PC-3 (cell line): ENCODE results near the gene CHI3L1. TPM values are rescaled to one million over a fixed set of nuclear protein-coding genes. Genes with fewer than 3 reads are reported as not detected.
A peak's percentile ranks its signal among the peaks of the same experiment; 100 is the strongest.

Experiments
- ATAC-seq: fragments of 200-7000 bp; cut with Tn5 transposase; 2 replicates; pipeline ENCODE4 v1.9.1; 2020; ENCODE audit warnings: mild to moderate bottlenecking, moderate library complexity
- BruUV-seq: library from RNA; stranded (reverse); fragments of 400-500 nt; replicated peaks from 2 replicates; lab custom pipeline; 2021; lab: Mats Ljungman, UMichigan
- CTCF ChIA-PET: fragments of 300-600 bp; sonication (Branson Sonifier 250); formaldehyde crosslinking; loops from one replicate; lab custom pipeline; 2022; ENCODE audit warnings: antibody characterized with exemption; lab: Charles Lee
- POLR2A ChIA-PET: fragments of 300-600 bp; sonication (Branson Sonifier 250); formaldehyde crosslinking; loops from one replicate; lab custom pipeline; 2022; ENCODE audit warnings: antibody characterized with exemption; ENCODE audit not compliant: unreplicated experiment; lab: Charles Lee
- DNase-seq: peaks from one replicate; pipeline ENCODE4 v3.0.0-alpha.2; 2015
- H2AFZ ChIP-seq: fragments of 300-600 bp; sonication (generic); 2 replicates; pipeline ENCODE4 v1.6.0; 2016; ENCODE audit warnings: antibody characterized with exemption, low read length
- H3F3A ChIP-seq: fragments of 300-600 bp; sonication (generic); one replicate; pipeline ENCODE4 v1.6.0; 2017; ENCODE audit warnings: antibody characterized with exemption, low read length, control low read depth, mild to moderate bottlenecking; ENCODE audit not compliant: unreplicated experiment
- H3K27ac ChIP-seq: fragments of 300-600 bp; sonication (generic); 2 replicates; pipeline ENCODE4 v1.5.1; 2016; ENCODE audit warnings: mild to moderate bottlenecking, low read length
- H3K27me3 ChIP-seq: fragments of 300-600 bp; sonication (generic); 2 replicates; pipeline ENCODE4 v1.6.1; 2016; ENCODE audit warnings: low read length, mixed read lengths
- H3K36me3 ChIP-seq: fragments of 300-600 bp; sonication (generic); 2 replicates; pipeline ENCODE4 v1.6.1; 2016; ENCODE audit warnings: low read depth, mixed run types, low read length, mixed read lengths
- H3K4me1 ChIP-seq: fragments of 300-600 bp; sonication (generic); 2 replicates; pipeline ENCODE4 v1.5.1; 2016; ENCODE audit warnings: low read length; ENCODE audit not compliant: insufficient read depth
- H3K4me2 ChIP-seq: fragments of 300-600 bp; sonication (generic); 2 replicates; pipeline ENCODE4 v1.6.0; 2016; ENCODE audit warnings: low read length
- H3K4me3 ChIP-seq: fragments of 300-600 bp; sonication (generic); 2 replicates; pipeline ENCODE4 v1.5.1; 2016; ENCODE audit warnings: mild to moderate bottlenecking, low read length, mixed read lengths
- H3K79me2 ChIP-seq: fragments of 300-600 bp; sonication (generic); 2 replicates; pipeline ENCODE4 v1.6.1; 2017; ENCODE audit warnings: low read length, mixed read lengths
- H3K9ac ChIP-seq: fragments of 300-600 bp; sonication (generic); 2 replicates; pipeline ENCODE4 v1.6.0; 2016; ENCODE audit warnings: mild to moderate bottlenecking, low read length
- H3K9me2 ChIP-seq: fragments of 300-600 bp; sonication (generic); replicated peaks from 2 replicates; pipeline ENCODE4 v1.6.1; 2016; ENCODE audit warnings: mixed run types, low read length, mixed read lengths
- H3K9me3 ChIP-seq: fragments of 300-600 bp; sonication (generic); 2 replicates; pipeline ENCODE4 v1.6.1; 2016; ENCODE audit warnings: low read length, mixed read lengths
- H4K20me1 ChIP-seq: fragments of 300-600 bp; sonication (generic); 2 replicates; pipeline ENCODE4 v1.6.1; 2016; ENCODE audit warnings: low read length, mixed read lengths
- CTCF ChIP-seq: fragments of 300-600 bp; sonication (generic); conservative IDR thresholded peaks from 2 replicates; pipeline ENCODE4 v1.5.1; 2017; ENCODE audit warnings: antibody characterized with exemption, low read depth, mild to moderate bottlenecking, low read length
- EZH2 ChIP-seq: fragments of 300-600 bp; sonication (generic); IDR thresholded peaks from one replicate; pipeline ENCODE4 v1.6.1; 2017; ENCODE audit warnings: antibody characterized with exemption, mild to moderate bottlenecking, low read length; ENCODE audit not compliant: unreplicated experiment
- EZH2phosphoT487 ChIP-seq: fragments of 300-600 bp; sonication (generic); IDR thresholded peaks from 2 replicates; pipeline ENCODE4 v1.6.1; 2018; ENCODE audit warnings: mild to moderate bottlenecking, antibody characterized with exemption, low read length, borderline replicate concordance
- intact Hi-C: fragments of 100-400 bp; cut with micrococcal nuclease; formaldehyde crosslinking; loops from 2 replicates; pipeline ENCODE4 v1.9.0; 2023
- total RNA-seq: library from RNA; depleted of rRNA; stranded (reverse); fragments of >200 nt; gene quantifications from 2 replicates; pipeline ENCODE4 v1.2.3, GENCODE V29; 2014

CHI3L1 gene
- total RNA-seq, 1 experiment from 2014 or later = not detected

- Histone ChIP-seq H3K27ac (no peak overlapping the region), H3K27me3 (no peaks in the 10 kb centered on the region), H3K4me1 (peaks cover 26% of the 10 kb centered on the region), H3K4me2 (no peak overlapping the region), H2AFZ (no peak overlapping the region), H3K9ac (no peak overlapping the region), H3K9me2 (no peaks in the 10 kb centered on the region), H4K20me1 (no peaks in the 10 kb centered on the region), H3K36me3 (no peaks in the 10 kb centered on the region), H3K79me2 (no peaks in the 10 kb centered on the region), H3K4me3 (no peak overlapping the region), H3K9me3 (no peaks in the 10 kb centered on the region), H3F3A (peaks cover 4% of the 10 kb centered on the region)
- ChIA-PET CTCF (no interaction called here), POLR2A (no interaction called here)
- BruUV-seq = no TSS peak
- ATAC-seq = no peak
- intact Hi-C loops = no loop called here
- TF ChIP-seq EZH2phosphoT487 = no peak
- no peak for TF ChIP-seq EZH2
- DNase-seq = no peak
Measured at GRCh38 chr1:203149188-203149840, 37.2 kb downstream of the CHI3L1 start.

DNA sequence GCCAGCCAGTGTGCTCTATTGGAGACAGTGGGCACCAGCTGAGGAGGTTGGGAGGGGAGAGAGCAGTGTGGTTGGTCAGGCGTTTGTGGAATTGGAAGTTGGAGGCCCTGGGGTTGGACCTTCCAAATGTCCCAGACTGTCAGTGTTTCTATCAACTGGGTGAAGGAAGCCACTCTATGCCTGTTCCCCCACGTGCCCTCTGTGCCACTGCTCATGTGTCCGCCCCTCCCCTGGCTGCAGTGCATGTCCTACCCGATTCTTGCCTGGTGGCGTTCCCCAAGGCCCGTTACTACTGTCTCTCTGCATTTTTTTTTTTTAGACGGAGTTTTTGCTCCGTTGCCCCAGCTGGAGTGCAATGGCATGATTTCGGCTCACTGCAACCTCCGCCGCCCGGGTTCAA is 37.9 kb downstream of the CHI3L1 start:
- Histone ChIP-seq H3F3A (no peaks in the 10 kb centered on the region), H3K4me2 (no peak overlapping the region), H3K9me3 (no peaks in the 10 kb centered on the region), H4K20me1 (no peaks in the 10 kb centered on the region), H3K9me2 (no peaks in the 10 kb centered on the region), H2AFZ (no peak overlapping the region), H3K79me2 (no peaks in the 10 kb centered on the region), H3K4me3 (no peak overlapping the region), H3K27ac (no peak overlapping the region), H3K36me3 (no peaks in the 10 kb centered on the region), H3K4me1 (peaks cover 18% of the 10 kb centered on the region), H3K27me3 (no peaks in the 10 kb centered on the region), H3K9ac (no peak overlapping the region)
- ChIA-PET POLR2A (no interaction called here), CTCF (no interaction called here)
- TF ChIP-seq CTCF = no peak
- TF ChIP-seq EZH2phosphoT487 = no peak
- no TSS peak for BruUV-seq
- ATAC-seq = no peak
- intact Hi-C loops = no loop called here
- DNase-seq = no peak

DNA sequence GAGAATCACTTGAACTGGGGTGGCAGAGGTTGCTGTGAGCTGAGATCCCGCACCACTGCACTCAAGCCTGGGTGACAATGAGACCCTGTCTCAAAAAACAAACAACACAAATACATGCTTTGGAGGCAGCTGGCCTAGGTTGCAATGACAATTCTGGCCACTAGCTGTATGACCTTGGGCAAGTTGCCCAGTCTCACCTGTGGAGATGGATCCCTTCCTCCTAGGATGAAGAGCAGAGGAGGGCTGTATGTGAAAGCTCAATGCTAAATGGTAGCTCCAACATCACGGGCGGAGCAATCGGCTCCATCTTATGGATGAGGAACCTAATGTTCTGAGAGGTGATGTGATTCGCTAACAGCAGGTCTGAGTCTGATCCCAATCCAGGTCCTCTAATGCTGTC is 38.4 kb downstream of the CHI3L1 start:
- no peaks in the 10 kb centered on the region for H4K20me1 ChIP-seq
- no peak overlapping the region for H3K4me3 ChIP-seq
- no peaks in the 10 kb centered on the region for H3K9me2 ChIP-seq
- ChIA-PET POLR2A (no interaction called here), CTCF (interaction anchor here (0.6 kb wide), 1 partner anchor 47 kb away, joined by 4 read pairs; no protein-coding TSS in a partner anchor)
- H3K4me2 ChIP-seq = no peak overlapping the region
- ATAC-seq (no peak), DNase-seq (peak; percentile 57)
- no peaks in the 10 kb centered on the region for H3K9me3 ChIP-seq
- no peak overlapping the region for H3K27ac ChIP-seq
- no peaks in the 10 kb centered on the region for H3K27me3 ChIP-seq
- no peaks in the 10 kb centered on the region for H3K36me3 ChIP-seq
- H3F3A ChIP-seq = no peaks in the 10 kb centered on the region
- H3K9ac ChIP-seq = no peak overlapping the region
- intact Hi-C loops = no loop called here
- TF ChIP-seq EZH2 = no peak
- peak; percentile 66 for TF ChIP-seq CTCF
- no TSS peak for BruUV-seq
- H3K79me2 ChIP-seq = no peaks in the 10 kb centered on the region
- peaks cover 14% of the 10 kb centered on the region for H3K4me1 ChIP-seq
- no peak overlapping the region for H2AFZ ChIP-seq
